ENCODE measurements around the gene VCX. TPM values are rescaled to one million over a fixed set of nuclear protein-coding genes. Genes with fewer than 3 reads are reported as not detected.

Gene VCX
- total RNA-seq, 2 donors from 2014 or later = not detected

Other genes with a start within 250 kb of the VCX start
- gene PNPLA4, start 84.2 kb downstream of the VCX start, total RNA-seq = 10 to 100 TPM; 14.3 to 28.2 TPM